ENCODE results near the gene LOXL1. TPM values are rescaled to one million over a fixed set of nuclear protein-coding genes. Genes with fewer than 3 reads are reported as not detected.

The LOXL1 gene
- total RNA-seq, 1 donor from 2014 or later, result 280 TPM

DNA sequence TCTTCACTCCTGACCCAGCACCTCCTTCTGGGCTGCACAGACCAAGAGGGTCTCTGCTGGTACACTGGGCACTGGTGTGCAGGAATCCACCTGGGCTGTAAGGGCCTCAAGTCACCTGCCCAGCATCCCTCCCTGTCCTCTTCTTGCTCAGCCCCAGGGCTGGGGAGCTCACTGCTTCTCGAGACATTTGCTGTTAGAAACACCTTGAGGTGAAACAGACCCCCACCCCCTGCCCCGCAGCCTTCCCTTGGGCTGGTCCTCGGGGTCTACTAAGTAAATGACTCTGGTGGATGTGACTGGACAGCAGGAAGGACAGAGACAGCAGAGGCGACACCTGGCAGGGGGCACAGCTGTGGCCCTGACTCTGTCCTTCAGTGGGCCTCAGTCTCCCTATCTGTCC lies 29.1 kb downstream of the LOXL1 start:
- no peak overlapping the region for H3K27ac Mint-ChIP-seq (ENCODE audit: unreplicated experiment)
- H3K4me3 ChIP-seq (ENCODE audit: insufficient read depth, low read depth, low read length), result no peak overlapping the region
- peaks cover 9% of the 10 kb centered on the region for H3K36me3 Mint-ChIP-seq (ENCODE audit: low read depth, unreplicated experiment)
- no peak overlapping the region for H3K4me2 ChIP-seq (ENCODE audit: low read length)
- H3K9me3 Mint-ChIP-seq (ENCODE audit: unreplicated experiment), result no peaks in the 10 kb centered on the region
- H4K20me1 ChIP-seq (ENCODE audit: insufficient read depth, low read length), result peaks cover 2% of the 10 kb centered on the region
- no peak overlapping the region for H3K9ac ChIP-seq (ENCODE audit: low read length)
- peaks cover 2% of the 10 kb centered on the region for H3K27me3 Mint-ChIP-seq (ENCODE audit: low read depth, unreplicated experiment)
- peaks cover 58% of the 10 kb centered on the region for H3K4me1 Mint-ChIP-seq (ENCODE audit: low read depth, unreplicated experiment)
- H3K27me3 ChIP-seq (ENCODE audit: insufficient read depth, low read length), result no peaks in the 10 kb centered on the region
- H3K79me2 ChIP-seq (ENCODE audit: insufficient read depth, low read length), result no peaks in the 10 kb centered on the region
- peaks cover 47% of the 10 kb centered on the region for H3K4me1 ChIP-seq (ENCODE audit: insufficient read depth, low read length)
- no peak for DNase-seq (ENCODE audit: low read depth)
- no peak for FAIRE-seq
- TF ChIP-seq, protein P1, sequence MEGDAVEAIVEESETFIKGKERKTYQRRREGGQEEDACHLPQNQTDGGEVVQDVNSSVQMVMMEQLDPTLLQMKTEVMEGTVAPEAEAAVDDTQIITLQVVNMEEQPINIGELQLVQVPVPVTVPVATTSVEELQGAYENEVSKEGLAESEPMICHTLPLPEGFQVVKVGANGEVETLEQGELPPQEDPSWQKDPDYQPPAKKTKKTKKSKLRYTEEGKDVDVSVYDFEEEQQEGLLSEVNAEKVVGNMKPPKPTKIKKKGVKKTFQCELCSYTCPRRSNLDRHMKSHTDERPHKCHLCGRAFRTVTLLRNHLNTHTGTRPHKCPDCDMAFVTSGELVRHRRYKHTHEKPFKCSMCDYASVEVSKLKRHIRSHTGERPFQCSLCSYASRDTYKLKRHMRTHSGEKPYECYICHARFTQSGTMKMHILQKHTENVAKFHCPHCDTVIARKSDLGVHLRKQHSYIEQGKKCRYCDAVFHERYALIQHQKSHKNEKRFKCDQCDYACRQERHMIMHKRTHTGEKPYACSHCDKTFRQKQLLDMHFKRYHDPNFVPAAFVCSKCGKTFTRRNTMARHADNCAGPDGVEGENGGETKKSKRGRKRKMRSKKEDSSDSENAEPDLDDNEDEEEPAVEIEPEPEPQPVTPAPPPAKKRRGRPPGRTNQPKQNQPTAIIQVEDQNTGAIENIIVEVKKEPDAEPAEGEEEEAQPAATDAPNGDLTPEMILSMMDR (IDR thresholded peaks at IDR 0.05; ENCODE audit: insufficient read depth, low read depth, low read length), result no peak
- no peak for TF ChIP-seq EZH2 (IDR thresholded peaks at IDR 0.05; ENCODE audit: insufficient read depth, low read length)
- no peak overlapping the region for H3K4me3 Mint-ChIP-seq (ENCODE audit: unreplicated experiment)
- no peaks in the 10 kb centered on the region for H3K9me3 ChIP-seq (ENCODE audit: insufficient read depth, low read depth, low read length)
- H3K36me3 ChIP-seq (ENCODE audit: insufficient read depth, low read length), result peaks cover 12% of the 10 kb centered on the region
- H3K27ac ChIP-seq (ENCODE audit: low read depth, low read length), result no peak overlapping the region
- H2AFZ ChIP-seq (ENCODE audit: low read depth, low read length), result no peak overlapping the region

DNA sequence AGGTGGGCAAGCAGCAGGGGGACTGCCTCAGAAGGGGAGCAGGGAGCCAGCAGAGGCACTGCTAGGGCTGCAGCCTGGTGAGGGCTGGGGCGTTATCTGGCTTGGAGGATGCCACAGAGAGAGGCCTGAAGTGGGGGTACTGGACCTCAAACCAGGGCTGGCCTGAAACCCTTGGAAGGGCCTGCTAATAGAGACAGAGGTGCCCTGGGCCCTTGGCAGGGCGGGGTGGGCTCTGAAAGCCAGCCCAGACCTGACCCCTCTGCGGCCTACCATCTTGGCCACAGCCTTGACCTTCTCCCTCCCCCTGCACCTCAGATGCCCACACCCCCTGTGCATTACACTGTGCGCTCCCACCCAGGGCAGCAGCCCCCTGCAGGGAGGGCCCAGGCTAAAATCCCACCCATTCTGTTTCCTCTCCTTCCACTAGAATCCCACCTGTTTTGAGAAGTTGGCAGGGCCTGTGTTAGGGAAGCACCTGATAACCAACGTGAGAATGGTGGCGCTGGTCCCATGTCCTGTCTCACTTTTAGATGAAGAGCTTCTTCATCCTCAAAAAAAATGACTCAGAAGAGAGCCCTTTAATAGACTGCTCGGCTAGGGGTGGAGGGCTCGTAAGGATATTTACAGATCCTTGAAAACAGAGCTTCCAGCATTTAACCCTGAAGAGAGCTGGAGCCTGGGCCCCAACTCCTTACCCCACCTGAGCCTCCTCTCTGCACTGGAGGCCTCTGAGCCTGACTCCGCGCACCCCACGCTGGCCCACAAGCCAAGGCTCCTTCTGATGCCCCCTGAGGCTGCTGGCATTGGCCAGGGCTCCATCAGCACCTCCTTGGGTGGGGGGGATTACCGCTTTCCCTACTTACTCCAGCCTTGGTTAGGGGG lies 29.8 kb downstream of the LOXL1 start:
- peaks cover 6% of the 10 kb centered on the region for H3K36me3 Mint-ChIP-seq (ENCODE audit: low read depth, unreplicated experiment)

More for the DNA sequence above, 29.8 kb downstream of the LOXL1 start:
- peaks cover 4% of the 10 kb centered on the region for H3K27me3 Mint-ChIP-seq (ENCODE audit: low read depth, unreplicated experiment)
- no peak for FAIRE-seq
- peaks cover 12% of the 10 kb centered on the region for H3K36me3 ChIP-seq (ENCODE audit: insufficient read depth, low read length)
- no peak for TF ChIP-seq EZH2 (IDR thresholded peaks at IDR 0.05; ENCODE audit: insufficient read depth, low read length)
- TF ChIP-seq, protein P1 (IDR thresholded peaks at IDR 0.05; ENCODE audit: insufficient read depth, low read depth, low read length), result no peak
- H3K4me2 ChIP-seq (ENCODE audit: low read length), result peak overlapping the region; percentile 66
- DNase-seq (ENCODE audit: low read depth), result no peak
- H3K4me3 Mint-ChIP-seq (ENCODE audit: unreplicated experiment), result no peak overlapping the region
- H2AFZ ChIP-seq (ENCODE audit: low read depth, low read length), result no peak overlapping the region
- H3K9ac ChIP-seq (ENCODE audit: low read length), result peak overlapping the region; percentile 40
- H4K20me1 ChIP-seq (ENCODE audit: insufficient read depth, low read length), result no peaks in the 10 kb centered on the region
- peak overlapping the region; percentile 84 for H3K27ac Mint-ChIP-seq (ENCODE audit: unreplicated experiment)
- H3K27ac ChIP-seq (ENCODE audit: low read depth, low read length), result peak overlapping the region; percentile 76
- peaks cover 53% of the 10 kb centered on the region for H3K4me1 Mint-ChIP-seq (ENCODE audit: low read depth, unreplicated experiment)
- peaks cover 41% of the 10 kb centered on the region for H3K4me1 ChIP-seq (ENCODE audit: insufficient read depth, low read length)
- no peak overlapping the region for H3K4me3 ChIP-seq (ENCODE audit: insufficient read depth, low read depth, low read length)
- H3K9me3 Mint-ChIP-seq (ENCODE audit: unreplicated experiment), result no peaks in the 10 kb centered on the region
- no peaks in the 10 kb centered on the region for H3K79me2 ChIP-seq (ENCODE audit: insufficient read depth, low read length)
- no peaks in the 10 kb centered on the region for H3K9me3 ChIP-seq (ENCODE audit: insufficient read depth, low read depth, low read length)
- H3K27me3 ChIP-seq (ENCODE audit: insufficient read depth, low read length), result no peaks in the 10 kb centered on the region

Data from astrocyte (in vitro differentiated cells and primary cell).